Activated naive CD4-positive, alpha-beta T cell treated with anti-CD3 and anti-CD28 coated beads for 36 hours (primary cell): ENCODE measurements around the gene AKIP1. TPM values are rescaled to one million over a fixed set of nuclear protein-coding genes. Genes with fewer than 3 reads are reported as not detected.
"Not testable (repeated sequence)": the region's sequence is repeated elsewhere in the genome, so short reads cannot be mapped to it uniquely, and the experiment has no call there.

ENCODE experiments used
- CTCF ChIA-PET: fragments of 350-600 bp; sonication (Branson Sonifier 250); formaldehyde crosslinking; loops from one replicate; lab custom pipeline; 2021; ENCODE audit warnings: antibody characterized with exemption; lab: Charles Lee
- DNase-seq: peaks from one replicate; pipeline ENCODE4 v3.0.0-alpha.2; 2020
- H3K27ac Mint-ChIP-seq: one replicate; pipeline ENCODE4 v1.8.0; 2021; ENCODE audit warnings: mild to moderate bottlenecking, mixed read lengths
- H3K27me3 Mint-ChIP-seq: one replicate; pipeline ENCODE4 v1.8.0; 2021; ENCODE audit warnings: low read depth, mixed read lengths
- H3K36me3 Mint-ChIP-seq: one replicate; pipeline ENCODE4 v1.8.0; 2021; ENCODE audit warnings: low read depth, mixed read lengths
- H3K4me1 Mint-ChIP-seq: one replicate; pipeline ENCODE4 v1.8.0; 2021; ENCODE audit warnings: low read depth, mixed read lengths
- H3K4me3 Mint-ChIP-seq: one replicate; pipeline ENCODE4 v1.8.0; 2021; ENCODE audit warnings: mild to moderate bottlenecking, moderate library complexity, mixed read lengths
- H3K9me3 Mint-ChIP-seq: one replicate; pipeline ENCODE4 v1.8.0; 2021; ENCODE audit warnings: mixed read lengths
- intact Hi-C: fragments of 100-400 bp; cut with micrococcal nuclease; formaldehyde crosslinking; loops from one replicate; pipeline ENCODE4 v1.15.1; 2023
- total RNA-seq, 2 experiments: library from RNA; stranded (reverse); gene quantifications; one replicate each; pipeline ENCODE4 v1.2.3, GENCODE V29; 2021

Gene AKIP1
- 10 to 100 TPM; 41.5 to 43.9 TPM for total RNA-seq

DNA sequence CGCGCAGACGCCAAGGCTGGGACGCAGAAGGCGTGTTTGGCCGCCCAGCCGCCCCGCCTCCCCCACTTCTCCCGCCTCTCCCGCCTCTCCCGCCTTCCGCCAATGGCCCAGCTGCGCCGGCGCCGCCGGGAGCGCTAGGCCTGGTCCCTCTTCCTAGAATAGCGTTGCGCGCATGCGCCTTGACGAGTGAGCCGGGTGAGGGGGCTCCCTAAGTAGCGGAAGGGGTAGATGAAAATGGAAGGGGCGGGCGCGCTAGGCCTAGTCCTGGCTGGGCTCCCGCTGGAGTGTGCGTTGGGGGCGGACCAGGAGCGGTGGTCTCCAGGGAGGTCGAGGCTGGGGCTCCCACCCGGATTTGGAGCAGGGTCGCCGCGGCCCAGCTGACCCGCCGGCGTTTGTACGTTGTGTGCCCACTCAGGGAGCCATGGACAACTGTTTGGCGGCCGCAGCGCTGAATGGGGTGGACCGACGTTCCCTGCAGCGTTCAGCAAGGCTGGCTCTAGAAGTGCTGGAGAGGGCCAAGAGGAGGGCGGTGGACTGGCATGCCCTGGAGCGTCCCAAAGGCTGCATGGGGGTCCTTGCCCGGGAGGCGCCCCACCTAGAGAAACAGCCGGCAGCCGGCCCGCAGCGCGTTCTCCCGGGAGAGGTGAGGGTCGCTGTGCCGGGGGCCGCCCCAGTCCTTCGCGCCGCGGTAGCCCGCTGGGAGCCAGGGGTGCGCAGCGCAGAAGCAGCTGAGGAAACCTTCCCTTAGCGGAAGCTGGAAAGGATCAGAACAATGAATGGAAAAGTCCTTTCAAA, at the start of gene AKIP1:
AKIP1 (plus strand) TSS at position 161 of the 795 bp plus-strand sequence; CDS start at position 422, 261 bp downstream.
- peak within 1 kb of the TSS; percentile 92 for H3K4me3 Mint-ChIP-seq
- peak within 1 kb of the TSS; percentile 86 for H3K27ac Mint-ChIP-seq
- peaks cover 9% of the 10 kb centered on the region for H3K36me3 Mint-ChIP-seq
- CTCF ChIA-PET, result interaction anchor here (0.7 to 2.4 kb wide), 6 partner anchors 11 to 605 kb away, joined by 3 to 13 read pairs (median 5); no protein-coding TSS in a partner anchor
- peaks cover 44% of the 10 kb centered on the region for H3K4me1 Mint-ChIP-seq
- DNase-seq, result peak; percentile 91
- no peaks in the 10 kb centered on the region for H3K9me3 Mint-ChIP-seq
- H3K27me3 Mint-ChIP-seq, result no peaks in the 10 kb centered on the region
- intact Hi-C loops, result loop anchor here (1.0 to 10.0 kb wide), 9 partner anchors 79 to 846 kb away; partner anchors contain the start of genes RPL27A and TRIM66

DNA sequence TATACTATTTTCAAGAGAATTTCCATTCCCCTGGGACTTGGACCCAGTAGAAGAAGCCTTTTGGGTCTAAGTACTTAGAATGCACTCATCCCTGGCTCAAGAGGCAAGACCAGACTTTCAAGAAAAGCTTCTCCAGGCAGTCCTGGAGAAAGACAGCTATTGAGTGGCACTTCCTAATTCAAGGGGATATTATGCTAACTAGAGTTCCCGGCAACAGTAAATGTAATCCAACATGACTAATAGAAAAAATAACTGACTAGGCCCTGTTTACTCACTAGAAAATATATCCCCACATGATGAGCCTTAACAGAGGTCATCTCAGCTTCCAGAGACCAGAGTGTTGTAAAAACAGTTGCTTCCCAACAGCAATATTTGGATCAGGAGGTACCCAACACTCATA, 47.2 kb upstream of the AKIP1 start:
- no peak overlapping the region for H3K27ac Mint-ChIP-seq
- intact Hi-C loops, result no loop called here
- H3K4me3 Mint-ChIP-seq, result no peak overlapping the region
- CTCF ChIA-PET, result interaction anchor here (1.7 kb wide), 1 partner anchor 96 kb away, joined by 4 read pairs; no protein-coding TSS in a partner anchor
- no peaks in the 10 kb centered on the region for H3K4me1 Mint-ChIP-seq
- H3K36me3 Mint-ChIP-seq, result no peaks in the 10 kb centered on the region
- DNase-seq, result no peak
- peaks cover 27% of the 10 kb centered on the region for H3K27me3 Mint-ChIP-seq
- no peaks in the 10 kb centered on the region for H3K9me3 Mint-ChIP-seq

GRCh38 chr11:8865304-8865703, 45.7 kb upstream of the AKIP1 start:
- Mint-ChIP-seq H3K9me3 (no peaks in the 10 kb centered on the region), H3K4me1 (peaks cover 2% of the 10 kb centered on the region), H3K27me3 (peaks cover 33% of the 10 kb centered on the region), H3K4me3 (no peak overlapping the region), H3K36me3 (no peaks in the 10 kb centered on the region), H3K27ac (no peak overlapping the region)
- CTCF ChIA-PET, result no interaction called here
- intact Hi-C loops, result no loop called here
- no peak for DNase-seq

GRCh38 chr11:8867035-8867434, 44.0 kb upstream of the AKIP1 start:
- Mint-ChIP-seq H3K9me3 (no peaks in the 10 kb centered on the region), H3K36me3 (no peaks in the 10 kb centered on the region), H3K4me3 (no peak overlapping the region), H3K27me3 (peaks cover 36% of the 10 kb centered on the region), H3K4me1 (peaks cover 3% of the 10 kb centered on the region), H3K27ac (no peak overlapping the region)
- DNase-seq, result no peak
- CTCF ChIA-PET, result interaction anchor here (1.0 kb wide), 1 partner anchor 7 kb away, joined by 3 read pairs; no protein-coding TSS in a partner anchor
- intact Hi-C loops, result no loop called here

DNA sequence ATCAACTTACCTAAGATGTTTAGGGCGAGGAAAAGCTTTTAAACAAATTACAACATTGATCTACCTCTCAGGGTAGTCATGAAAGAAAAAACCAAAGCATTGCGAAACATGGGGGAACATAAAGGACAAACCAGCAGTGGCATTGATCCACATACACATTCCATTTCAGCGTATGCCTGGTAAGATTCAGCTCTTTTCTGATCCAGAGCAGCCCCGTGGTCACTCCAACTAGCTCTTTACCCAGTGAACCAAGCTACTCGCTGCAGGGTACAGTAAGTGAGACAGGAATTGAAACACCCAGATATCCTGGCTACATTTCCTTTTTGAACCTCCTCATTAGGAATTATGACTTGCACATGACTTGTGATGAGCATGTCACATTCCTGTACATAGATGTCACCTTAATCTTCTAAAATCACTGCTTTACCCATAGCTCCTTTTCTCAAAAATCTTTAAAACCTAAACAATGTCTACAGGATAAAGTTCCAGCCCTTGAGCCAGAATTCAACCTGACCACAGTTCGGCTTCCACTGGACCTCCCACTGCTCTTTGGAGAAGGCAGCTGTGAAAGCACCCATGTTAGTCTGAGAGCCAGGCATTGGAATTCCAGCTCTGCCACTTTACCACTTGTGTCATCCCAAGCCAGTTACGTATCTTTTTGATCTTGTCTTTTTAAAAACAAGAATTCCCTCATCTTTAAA, 42.9 kb upstream of the AKIP1 start:
- intact Hi-C loops, result no loop called here
- Mint-ChIP-seq H3K4me1 (peaks cover 3% of the 10 kb centered on the region), H3K4me3 (no peak overlapping the region), H3K9me3 (no peaks in the 10 kb centered on the region), H3K27me3 (peaks cover 45% of the 10 kb centered on the region), H3K36me3 (no peaks in the 10 kb centered on the region), H3K27ac (no peak overlapping the region)
- CTCF ChIA-PET, result no interaction called here
- DNase-seq, result no peak

DNA sequence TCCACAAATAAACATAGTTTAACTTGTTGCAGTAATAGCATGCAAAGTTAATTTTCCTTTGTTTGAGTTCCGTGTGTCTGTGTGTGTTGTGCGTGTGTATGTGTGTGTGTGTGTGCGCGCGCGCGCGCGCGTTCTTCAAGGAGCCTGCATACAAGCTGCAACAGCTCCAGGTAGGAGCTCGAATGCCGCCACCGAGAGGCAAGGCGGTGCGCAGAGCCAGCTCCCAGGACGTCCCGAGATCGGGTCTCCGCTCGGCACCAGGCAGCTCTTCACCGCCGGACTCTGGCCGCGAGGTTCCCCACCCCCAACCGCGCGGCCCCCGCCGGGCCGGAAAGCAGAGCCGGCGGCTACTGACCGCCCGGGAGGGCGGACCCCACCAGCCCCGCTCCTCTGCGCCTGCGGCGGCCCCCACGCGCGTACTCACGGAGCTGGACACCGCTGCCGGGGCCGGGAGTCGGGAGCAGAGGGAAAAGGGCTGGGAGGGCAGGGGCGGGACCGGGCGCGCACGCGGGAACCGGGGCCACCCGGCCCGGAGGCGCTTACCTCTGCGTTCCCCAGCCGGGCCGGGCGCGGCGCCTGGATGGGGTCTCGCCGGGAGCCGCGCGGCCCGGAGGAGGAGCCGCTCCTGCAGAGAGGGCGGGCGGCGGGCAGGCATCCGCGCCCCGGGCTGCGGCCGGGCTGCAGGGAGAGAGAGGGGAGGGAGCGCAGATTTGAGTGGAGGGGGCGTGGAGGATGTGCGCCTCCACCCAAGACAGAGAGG, 40.4 kb upstream of the AKIP1 start:
- Mint-ChIP-seq H3K4me1 (peaks cover 10% of the 10 kb centered on the region), H3K27ac (no peak overlapping the region), H3K9me3 (no peaks in the 10 kb centered on the region), H3K27me3 (peaks cover 44% of the 10 kb centered on the region), H3K4me3 (peak overlapping the region; percentile 69), H3K36me3 (no peaks in the 10 kb centered on the region)
- CTCF ChIA-PET, result no interaction called here
- DNase-seq, result peak; percentile 41
- intact Hi-C loops, result no loop called here

DNA sequence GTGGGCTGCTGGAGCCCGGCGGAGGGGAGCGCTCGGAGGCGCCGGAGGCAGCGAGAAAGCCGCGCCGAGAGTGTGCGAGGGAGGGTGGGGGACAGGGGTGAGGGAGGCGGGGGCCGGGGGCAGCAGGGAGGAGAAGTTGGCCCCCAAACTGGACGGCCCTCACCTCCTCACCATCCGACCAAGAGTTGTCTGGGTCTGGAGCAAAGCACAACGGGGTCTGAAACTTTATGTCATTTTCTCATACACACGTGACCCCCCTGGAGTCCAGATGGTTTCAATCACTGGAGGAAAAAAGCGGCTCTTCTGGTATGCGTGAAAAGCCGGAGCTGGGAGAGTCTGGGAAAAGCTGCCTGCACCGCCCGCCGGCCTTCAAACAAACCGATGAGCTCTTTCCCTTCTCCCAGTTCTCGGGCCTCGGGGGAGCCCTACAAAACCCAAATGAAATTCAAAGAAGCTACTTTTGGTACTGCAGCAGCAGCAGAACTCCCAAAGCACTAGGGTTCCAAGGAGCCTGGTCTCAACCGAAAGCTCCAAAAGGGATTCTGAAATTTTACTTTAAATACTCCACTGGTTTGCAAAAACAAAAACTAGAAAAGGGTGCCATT, 39.7 kb upstream of the AKIP1 start:
- Mint-ChIP-seq H3K4me1 (peaks cover 10% of the 10 kb centered on the region), H3K27ac (no peak overlapping the region), H3K36me3 (no peaks in the 10 kb centered on the region), H3K9me3 (no peaks in the 10 kb centered on the region), H3K4me3 (peak overlapping the region; percentile 42), H3K27me3 (peaks cover 43% of the 10 kb centered on the region)
- CTCF ChIA-PET, result no interaction called here
- intact Hi-C loops, result no loop called here
- DNase-seq, result no peak

GRCh38 chr11:8871962-8872361, 39.0 kb upstream of the AKIP1 start:
- CTCF ChIA-PET, result no interaction called here
- Mint-ChIP-seq H3K36me3 (no peaks in the 10 kb centered on the region), H3K9me3 (no peaks in the 10 kb centered on the region), H3K27ac (no peak overlapping the region), H3K4me1 (peaks cover 10% of the 10 kb centered on the region), H3K27me3 (peaks cover 40% of the 10 kb centered on the region), H3K4me3 (no peak overlapping the region)
- no peak for DNase-seq
- intact Hi-C loops, result no loop called here

- Mint-ChIP-seq H3K27ac (no peak overlapping the region), H3K36me3 (no peaks in the 10 kb centered on the region), H3K4me1 (peaks cover 10% of the 10 kb centered on the region), H3K27me3 (peaks cover 36% of the 10 kb centered on the region), H3K4me3 (no peak overlapping the region), H3K9me3 (no peaks in the 10 kb centered on the region)
- CTCF ChIA-PET, result interaction anchor here (0.6 to 1.0 kb wide), 2 partner anchors 7 to 443 kb away, joined by 3 read pairs; no protein-coding TSS in a partner anchor
- DNase-seq, result no peak
- intact Hi-C loops, result no loop called here
These were observed 37.1 kb upstream of the AKIP1 start for GRCh38 chr11:8873741-8874405.

DNA sequence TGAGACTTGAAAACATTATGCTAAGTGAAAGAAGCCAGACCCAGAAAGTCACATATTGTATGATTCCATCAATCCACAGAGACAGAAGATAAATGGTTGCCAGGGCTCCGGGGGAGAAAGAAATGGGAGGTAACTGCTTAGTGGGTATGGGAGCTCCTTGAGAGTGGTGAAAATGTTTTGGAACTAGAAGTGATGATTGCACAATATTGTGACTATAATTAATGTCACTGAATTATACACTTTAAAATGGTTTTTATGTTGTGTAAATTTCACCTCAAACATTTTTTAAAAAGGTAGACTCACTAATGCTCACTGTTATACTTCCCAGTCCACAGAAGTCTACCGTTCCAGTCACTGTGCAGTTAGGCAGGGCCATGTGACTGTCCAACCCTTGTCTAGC, 32.2 kb upstream of the AKIP1 start:
- peaks cover 10% of the 10 kb centered on the region for H3K27me3 Mint-ChIP-seq
- H3K9me3 Mint-ChIP-seq, result no peaks in the 10 kb centered on the region
- peaks cover 4% of the 10 kb centered on the region for H3K4me1 Mint-ChIP-seq
- DNase-seq, result no peak
- intact Hi-C loops, result no loop called here
- H3K4me3 Mint-ChIP-seq, result no peak overlapping the region
- CTCF ChIA-PET, result interaction anchor here (1.0 kb wide), 1 partner anchor 293 kb away, joined by 3 read pairs; no protein-coding TSS in a partner anchor
- H3K27ac Mint-ChIP-seq, result no peak overlapping the region
- H3K36me3 Mint-ChIP-seq, result no peaks in the 10 kb centered on the region

DNA sequence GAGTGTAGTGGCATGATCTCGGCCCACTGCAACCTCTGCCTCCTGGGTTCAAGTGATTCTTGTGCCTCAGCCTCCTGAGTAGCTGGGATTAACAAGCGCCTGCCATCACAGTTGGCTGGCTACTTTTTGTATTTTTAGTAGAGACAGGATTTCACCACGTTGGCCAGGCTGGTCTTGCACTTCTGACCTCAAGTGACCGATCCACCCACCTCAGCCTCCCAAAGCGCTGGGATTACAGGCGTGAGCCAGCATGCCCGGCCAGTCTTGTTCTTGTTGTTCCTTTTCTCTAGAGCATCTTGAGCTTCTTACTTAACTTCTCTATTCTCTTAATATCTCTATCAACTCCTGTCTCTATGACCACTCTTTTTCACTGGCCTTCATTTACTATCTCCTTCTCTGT, 29.4 kb upstream of the AKIP1 start:
- CTCF ChIA-PET, result interaction anchor here (0.8 kb wide), 1 partner anchor 653 kb away, joined by 3 read pairs; no protein-coding TSS in a partner anchor
- intact Hi-C loops, DNase-seq, H3K4me1 Mint-ChIP-seq, H3K27ac Mint-ChIP-seq, H3K9me3 Mint-ChIP-seq, H3K4me3 Mint-ChIP-seq, H3K36me3 Mint-ChIP-seq: not testable (repeated sequence)
- peaks cover 12% of the 10 kb centered on the region for H3K27me3 Mint-ChIP-seq
